BLaER1 treated with 17β-estradiol and CSF1 and Interleukin-3, amounts not matched to agents 10 nM and 100 nM (cell line): ENCODE measurements around the gene APPBP2.

Experiments
- H3K27ac ChIP-seq, 11 experiments: shearing (Covaris generic); formaldehyde crosslinking; 2 replicates each; pipeline ENCODE4 v1.8.1; 2022
- H3K27me3 ChIP-seq, 11 experiments: shearing (Covaris generic); formaldehyde crosslinking; 2 replicates each; pipeline ENCODE4 v1.8.1; 2022
- H3K36me3 ChIP-seq, 11 experiments: shearing (Covaris generic); formaldehyde crosslinking; 2 replicates each; pipeline ENCODE4 v1.8.1; 2022
- H3K4me1 ChIP-seq, 10 experiments: shearing (Covaris generic); formaldehyde crosslinking; 2 replicates each; pipeline ENCODE4 v1.8.1; 2022
- H3K4me2 ChIP-seq, 11 experiments: shearing (Covaris generic); formaldehyde crosslinking; 2 replicates each; pipeline ENCODE4 v1.8.1; 2022
- H3K4me3 ChIP-seq, 10 experiments: shearing (Covaris generic); formaldehyde crosslinking; 2 replicates each; pipeline ENCODE4 v1.8.1; 2022
- H3K9ac ChIP-seq, 11 experiments: shearing (Covaris generic); formaldehyde crosslinking; 2 replicates each; pipeline ENCODE4 v1.8.1; 2022
- H3K9me3 ChIP-seq, 11 experiments: shearing (Covaris generic); formaldehyde crosslinking; replicated peaks in 1 of 11; 2 replicates each; pipeline ENCODE4 v1.8.1; 2022
- H4K20me1 ChIP-seq, 11 experiments: shearing (Covaris generic); formaldehyde crosslinking; 2 replicates each; pipeline ENCODE4 v1.8.1; 2022
- Cebpa-rat ChIP-seq, 11 experiments: shearing (Covaris generic); IDR thresholded peaks; 2 replicates each; pipeline ENCODE4 v1.8.1; 2022

Gene APPBP2

GRCh38 chr17:60464343-60464742, 61.7 kb downstream of the APPBP2 start:
- Histone ChIP-seq H3K9me3 (no peaks in the 10 kb centered on the region), H3K4me2 (no peak overlapping the region), H3K4me3 (no peak overlapping the region), H3K9ac (no peak overlapping the region), H3K27ac (no peak overlapping the region), H4K20me1 (peaks cover 0 to 28% (median 0%) of the 10 kb centered on the region in 11 experiments; a peak in 3 of 22 replicates), H3K4me1 (peaks cover 0 to 6% (median 1%) of the 10 kb centered on the region in 10 experiments; a peak in 10 of 20 replicates), H3K36me3 (peaks cover 85 to 100% (median 92%) of the 10 kb centered on the region in 11 experiments), H3K27me3 (no peaks in the 10 kb centered on the region)
- TF ChIP-seq Cebpa-rat (IDR thresholded peaks at IDR 0.05), result no peak

GRCh38 chr17:60463157-60463835, 62.7 kb downstream of the APPBP2 start:
- no peak for TF ChIP-seq Cebpa-rat (IDR thresholded peaks at IDR 0.05)
- H3K36me3 ChIP-seq, result peaks cover 87 to 100% (median 95%) of the 10 kb centered on the region in 11 experiments
- H3K9me3 ChIP-seq, result no peaks in the 10 kb centered on the region
- H3K27ac ChIP-seq, result no peak overlapping the region
- no peak overlapping the region for H3K4me2 ChIP-seq
- no peak overlapping the region for H3K4me3 ChIP-seq
- H4K20me1 ChIP-seq, result peaks cover 0 to 30% (median 0%) of the 10 kb centered on the region in 11 experiments; a peak in 3 of 22 replicates
- H3K27me3 ChIP-seq, result no peaks in the 10 kb centered on the region
- no peaks in the 10 kb centered on the region for H3K4me1 ChIP-seq
- no peak overlapping the region for H3K9ac ChIP-seq

GRCh38 chr17:60461584-60461983, 64.5 kb downstream of the APPBP2 start:
- peaks cover 95 to 100% (median 99%) of the 10 kb centered on the region in 11 experiments for H3K36me3 ChIP-seq
- no peak for TF ChIP-seq Cebpa-rat (IDR thresholded peaks at IDR 0.05)
- H3K9ac ChIP-seq, result no peak overlapping the region

GRCh38 chr17:60457148-60457547, 68.9 kb downstream of the APPBP2 start:
- H3K36me3 ChIP-seq, result peaks cover 76 to 98% (median 97%) of the 10 kb centered on the region in 11 experiments
- peaks cover 0 to 6% (median 0%) of the 10 kb centered on the region in 11 experiments; a peak in 2 of 22 replicates for H3K9me3 ChIP-seq
- H3K27me3 ChIP-seq, result no peaks in the 10 kb centered on the region
- no peak overlapping the region for H3K9ac ChIP-seq
- H3K4me2 ChIP-seq, result no peak overlapping the region
- peaks cover 0 to 8% (median 0%) of the 10 kb centered on the region in 11 experiments; a peak in 3 of 22 replicates for H4K20me1 ChIP-seq
- no peak overlapping the region for H3K4me3 ChIP-seq
- no peak overlapping the region for H3K27ac ChIP-seq
- H3K4me1 ChIP-seq, result no peaks in the 10 kb centered on the region
- TF ChIP-seq Cebpa-rat (IDR thresholded peaks at IDR 0.05), result no peak

More at GRCh38 chr17:60461584-60461983, 64.5 kb downstream of the APPBP2 start:
- no peak overlapping the region for H3K4me3 ChIP-seq
- H3K27me3 ChIP-seq, result no peaks in the 10 kb centered on the region
- no peak overlapping the region for H3K27ac ChIP-seq
- H3K4me1 ChIP-seq, result no peaks in the 10 kb centered on the region
- no peak overlapping the region for H3K4me2 ChIP-seq
- H3K9me3 ChIP-seq, result peaks cover 0 to 6% (median 0%) of the 10 kb centered on the region in 11 experiments; a peak in 2 of 22 replicates
- peaks cover 0 to 20% (median 0%) of the 10 kb centered on the region in 11 experiments; a peak in 3 of 22 replicates for H4K20me1 ChIP-seq

GRCh38 chr17:60455378-60455777, 70.7 kb downstream of the APPBP2 start:
- H4K20me1 ChIP-seq, result peaks cover 0 to 8% (median 0%) of the 10 kb centered on the region in 11 experiments; a peak in 3 of 22 replicates
- H3K4me2 ChIP-seq, result no peak overlapping the region
- H3K4me1 ChIP-seq, result no peaks in the 10 kb centered on the region
- TF ChIP-seq Cebpa-rat (IDR thresholded peaks at IDR 0.05), result no peak
- no peak overlapping the region for H3K9ac ChIP-seq
- H3K27me3 ChIP-seq, result no peaks in the 10 kb centered on the region
- H3K27ac ChIP-seq, result no peak overlapping the region
- H3K9me3 ChIP-seq, result peaks cover 0 to 6% (median 0%) of the 10 kb centered on the region in 11 experiments; a peak in 2 of 22 replicates
- H3K4me3 ChIP-seq, result no peak overlapping the region
- peaks cover 74 to 98% (median 97%) of the 10 kb centered on the region in 11 experiments for H3K36me3 ChIP-seq

GRCh38 chr17:60451965-60452364, 74.1 kb downstream of the APPBP2 start:
- peaks cover 0 to 5% (median 0%) of the 10 kb centered on the region in 10 experiments; a peak in 4 of 20 replicates for H3K4me1 ChIP-seq
- no peak overlapping the region for H3K27ac ChIP-seq
- no peak overlapping the region for H3K4me3 ChIP-seq
- no peaks in the 10 kb centered on the region for H3K9me3 ChIP-seq
- no peaks in the 10 kb centered on the region for H3K27me3 ChIP-seq
- peaks cover 0 to 11% (median 0%) of the 10 kb centered on the region in 11 experiments; a peak in 1 of 22 replicates for H4K20me1 ChIP-seq
- no peak overlapping the region for H3K4me2 ChIP-seq
- H3K36me3 ChIP-seq, result peaks cover 75 to 98% (median 97%) of the 10 kb centered on the region in 11 experiments
- no peak for TF ChIP-seq Cebpa-rat (IDR thresholded peaks at IDR 0.05)
- no peak overlapping the region for H3K9ac ChIP-seq

- no peak for TF ChIP-seq Cebpa-rat (IDR thresholded peaks at IDR 0.05)
- Histone ChIP-seq H3K9ac (no peak overlapping the region), H3K4me1 (peaks cover 0 to 14% (median 0%) of the 10 kb centered on the region in 10 experiments; a peak in 6 of 20 replicates), H4K20me1 (0 out of 22 replicates have a peak, but pooled peaks cover 0 to 11% (median 0%) of the 10 kb centered on the region in 11 experiments), H3K27me3 (no peaks in the 10 kb centered on the region), H3K9me3 (no peaks in the 10 kb centered on the region), H3K36me3 (peaks cover 76 to 98% (median 97%) of the 10 kb centered on the region in 11 experiments), H3K4me3 (no peak overlapping the region), H3K27ac (no peak overlapping the region), H3K4me2 (no peak overlapping the region)
Measured at GRCh38 chr17:60451071-60451470, 75.0 kb downstream of the APPBP2 start.

- Histone ChIP-seq H3K36me3 (peaks cover 56 to 90% (median 79%) of the 10 kb centered on the region in 11 experiments), H3K4me3 (no peak overlapping the region)
Measured at GRCh38 chr17:60447375-60447774, 78.7 kb downstream of the APPBP2 start.

GRCh38 chr17:60445144-60445543, 80.9 kb downstream of the APPBP2 start:
- TF ChIP-seq Cebpa-rat (IDR thresholded peaks at IDR 0.05), result no peak
- Histone ChIP-seq H3K27me3 (no peaks in the 10 kb centered on the region), H4K20me1 (0 out of 22 replicates have a peak, but pooled peaks cover 0 to 11% (median 0%) of the 10 kb centered on the region in 11 experiments), H3K4me2 (no peak overlapping the region), H3K4me3 (no peak overlapping the region), H3K4me1 (peaks cover 0 to 58% (median 14%) of the 10 kb centered on the region in 10 experiments; a peak in 11 of 20 replicates), H3K27ac (no peak overlapping the region), H3K9me3 (no peaks in the 10 kb centered on the region), H3K36me3 (peaks cover 39 to 67% (median 56%) of the 10 kb centered on the region in 11 experiments), H3K9ac (no peak overlapping the region)

More at GRCh38 chr17:60447375-60447774, 78.7 kb downstream of the APPBP2 start:
- H3K9me3 ChIP-seq, result no peaks in the 10 kb centered on the region
- peaks cover 0 to 37% (median 9%) of the 10 kb centered on the region in 10 experiments; a peak in 11 of 20 replicates for H3K4me1 ChIP-seq
- TF ChIP-seq Cebpa-rat (IDR thresholded peaks at IDR 0.05), result no peak
- H3K9ac ChIP-seq, result no peak overlapping the region
- 0 out of 22 replicates have a peak, but pooled peaks cover 0 to 11% (median 0%) of the 10 kb centered on the region in 11 experiments for H4K20me1 ChIP-seq
- H3K4me2 ChIP-seq, result no peak overlapping the region
- H3K27me3 ChIP-seq, result no peaks in the 10 kb centered on the region
- H3K27ac ChIP-seq, result no peak overlapping the region
